ENCODE data around the gene CACNG1.

The CACNG1 gene

DNA sequence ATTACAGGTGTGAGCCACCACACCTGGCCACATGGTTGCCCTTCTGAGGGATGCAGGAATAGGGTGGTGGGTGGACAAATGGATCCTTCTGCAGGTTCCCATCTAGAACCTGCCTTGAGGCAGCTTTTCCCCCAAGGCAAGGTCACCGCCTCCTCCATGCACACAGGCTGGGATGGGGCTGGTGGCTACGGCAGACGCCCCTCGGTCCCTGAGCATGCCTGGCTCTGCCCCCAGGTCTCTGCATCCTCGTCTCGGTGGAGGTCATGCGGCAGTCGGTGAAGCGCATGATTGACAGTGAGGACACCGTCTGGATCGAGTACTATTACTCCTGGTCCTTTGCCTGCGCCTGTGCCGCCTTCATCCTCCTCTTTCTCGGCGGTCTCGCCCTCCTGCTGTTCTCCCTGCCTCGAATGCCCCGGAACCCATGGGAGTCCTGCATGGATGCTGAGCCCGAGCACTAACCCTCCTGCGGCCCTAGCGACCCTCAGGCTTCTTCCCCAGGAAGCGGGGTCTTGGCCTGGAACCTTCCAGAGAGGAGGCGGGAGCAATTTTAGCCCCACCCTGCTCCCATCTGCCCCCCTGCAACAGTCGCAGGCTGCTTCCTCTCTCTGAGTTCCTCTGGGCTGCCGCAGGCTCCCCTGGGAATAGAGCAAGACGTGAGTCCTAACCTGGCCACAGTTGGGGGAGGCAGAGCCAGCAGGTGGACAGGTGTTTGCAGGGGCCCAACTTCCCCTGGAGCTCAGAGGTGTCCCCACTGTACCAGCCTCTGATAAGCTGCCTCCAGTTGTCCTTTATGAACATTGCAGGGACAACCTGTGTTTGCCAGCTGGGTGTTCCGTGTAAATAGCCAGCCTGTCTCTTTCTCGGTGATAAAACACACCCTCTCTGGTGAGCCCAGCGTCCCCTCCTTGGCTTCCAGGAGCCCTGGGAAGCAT is 11.7 kb downstream of the CACNG1 start:
- DNase-seq (ENCODE audit: low read depth): no peak
- no peak for TF ChIP-seq CTCF (conservative IDR thresholded peaks at IDR 0.05; ENCODE audit: low read depth, low read length)
- no peak overlapping the region for H3K4me3 ChIP-seq (ENCODE audit: low read length)

GRCh38 chr17:67056746-67057490 is 12.6 kb downstream of the CACNG1 start:
- no peak for TF ChIP-seq CTCF (conservative IDR thresholded peaks at IDR 0.05; ENCODE audit: low read depth, low read length)
- H3K4me3 ChIP-seq (ENCODE audit: low read length): no peak overlapping the region
- DNase-seq (ENCODE audit: low read depth): no peak

DNA sequence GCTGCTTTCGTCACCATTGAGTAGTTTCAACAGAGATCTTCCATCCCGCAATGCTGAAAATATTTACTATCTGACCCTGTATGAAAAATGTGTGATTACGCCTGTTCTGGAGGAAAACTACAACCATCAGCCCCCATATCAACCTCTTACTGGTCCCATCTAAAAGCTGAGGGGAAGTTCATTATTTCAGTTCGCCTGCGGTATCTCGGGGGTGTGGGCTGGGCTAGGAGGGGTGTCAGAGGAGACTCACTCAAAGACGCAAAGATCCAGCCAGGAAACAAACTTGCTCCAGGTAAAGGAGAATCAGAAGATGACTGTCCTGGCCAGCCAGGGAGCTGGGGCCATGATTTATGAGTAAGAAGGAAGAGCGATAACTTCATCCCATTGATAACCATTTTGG is 13.7 kb downstream of the CACNG1 start:
- no peak for TF ChIP-seq CTCF (conservative IDR thresholded peaks at IDR 0.05; ENCODE audit: low read depth, low read length)
- no peak overlapping the region for H3K4me3 ChIP-seq (ENCODE audit: low read length)
- no peak for DNase-seq (ENCODE audit: low read depth)

DNA sequence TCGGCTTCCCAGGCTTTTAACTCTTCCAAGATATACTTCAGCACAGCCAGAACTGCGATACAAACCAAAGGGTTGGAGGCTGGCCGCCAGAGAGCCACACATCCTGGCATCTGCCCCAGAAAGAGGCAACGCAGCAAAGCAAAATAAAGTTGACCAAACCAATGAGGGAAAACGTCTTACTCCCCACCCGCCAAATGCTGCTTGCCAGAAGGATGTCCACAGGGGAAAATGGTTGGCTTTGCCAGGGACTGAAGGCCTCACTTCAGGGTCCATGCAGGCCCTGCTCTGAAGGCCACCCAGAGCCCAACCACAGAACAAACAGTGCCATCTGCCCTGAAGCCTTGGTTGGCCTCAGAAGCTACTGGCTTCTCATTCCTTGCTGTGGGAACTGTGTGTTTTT is 15.0 kb downstream of the CACNG1 start:
- TF ChIP-seq CTCF (conservative IDR thresholded peaks at IDR 0.05; ENCODE audit: low read depth, low read length): no peak
- DNase-seq (ENCODE audit: low read depth): no peak
- H3K4me3 ChIP-seq (ENCODE audit: low read length): no peak overlapping the region

GRCh38 chr17:67063141-67063540 is 18.8 kb downstream of the CACNG1 start:
- H3K4me3 ChIP-seq (ENCODE audit: low read length): no peak overlapping the region
- DNase-seq (ENCODE audit: low read depth): no peak
- peak; percentile 0 for TF ChIP-seq CTCF (conservative IDR thresholded peaks at IDR 0.05; ENCODE audit: low read depth, low read length)

- TF ChIP-seq CTCF (conservative IDR thresholded peaks at IDR 0.05; ENCODE audit: low read depth, low read length): no peak
- DNase-seq (ENCODE audit: low read depth): no peak
- H3K4me3 ChIP-seq (ENCODE audit: low read length): no peak overlapping the region
Measured at GRCh38 chr17:67066717-67067116, 22.4 kb downstream of the CACNG1 start.

Measured in retinal pigment epithelial cell (primary cell).